Measurements from ENCODE around the gene TECPR1.

Gene TECPR1

GRCh38 chr7:98283887-98284222 lies 31.8 kb upstream of the TECPR1 start:
- in situ Hi-C loops (cut with MboI; ENCODE audit: low sequenced_read_pairs): no loop called here

- in situ Hi-C loops (cut with MboI; ENCODE audit: low sequenced_read_pairs): no loop called here
Measured at GRCh38 chr7:98283127-98283886, 31.3 kb upstream of the TECPR1 start.

GRCh38 chr7:98282703-98283102 lies 30.7 kb upstream of the TECPR1 start:
- in situ Hi-C loops (cut with MboI; ENCODE audit: low sequenced_read_pairs): no loop called here

GRCh38 chr7:98281757-98282606 lies 29.9 kb upstream of the TECPR1 start:
- in situ Hi-C loops (cut with MboI; ENCODE audit: low sequenced_read_pairs): no loop called here

GRCh38 chr7:98280791-98281756 lies 29.0 kb upstream of the TECPR1 start, which contains the start of gene BRI3:
BRI3 (plus strand) TSS chr7:98281686; CDS start chr7:98281796, 110 bp downstream.
- in situ Hi-C loops (cut with MboI; ENCODE audit: low sequenced_read_pairs): no loop called here

GRCh38 chr7:98280296-98280695 lies 28.3 kb upstream of the TECPR1 start:
- in situ Hi-C loops (cut with MboI; ENCODE audit: low sequenced_read_pairs): no loop called here

- in situ Hi-C loops (cut with MboI; ENCODE audit: low sequenced_read_pairs): no loop called here
Measured at GRCh38 chr7:98278936-98279335, 26.9 kb upstream of the TECPR1 start.

GRCh38 chr7:98278408-98278807 lies 26.4 kb upstream of the TECPR1 start:
- in situ Hi-C loops (cut with MboI; ENCODE audit: low sequenced_read_pairs): no loop called here

GRCh38 chr7:98276241-98276761 lies 24.3 kb upstream of the TECPR1 start:
- in situ Hi-C loops (cut with MboI; ENCODE audit: low sequenced_read_pairs): no loop called here

GRCh38 chr7:98267303-98267702 lies 15.3 kb upstream of the TECPR1 start:
- in situ Hi-C loops (cut with MboI; ENCODE audit: low sequenced_read_pairs): no loop called here

GRCh38 chr7:98266840-98267239 lies 14.8 kb upstream of the TECPR1 start:
- in situ Hi-C loops (cut with MboI; ENCODE audit: low sequenced_read_pairs): no loop called here

GRCh38 chr7:98265841-98266271 lies 13.8 kb upstream of the TECPR1 start:
- in situ Hi-C loops (cut with MboI; ENCODE audit: low sequenced_read_pairs): no loop called here

GRCh38 chr7:98257701-98258100 lies 5.7 kb upstream of the TECPR1 start:
- in situ Hi-C loops (cut with MboI; ENCODE audit: low sequenced_read_pairs): no loop called here

GRCh38 chr7:98256431-98256830 lies 4.4 kb upstream of the TECPR1 start:
- in situ Hi-C loops (cut with MboI; ENCODE audit: low sequenced_read_pairs): no loop called here

- in situ Hi-C loops (cut with MboI; ENCODE audit: low sequenced_read_pairs): no loop called here
Measured at GRCh38 chr7:98254951-98255610, 3.0 kb upstream of the TECPR1 start.

- in situ Hi-C loops (cut with MboI; ENCODE audit: low sequenced_read_pairs): no loop called here
Measured at GRCh38 chr7:98254516-98254915, 2.5 kb upstream of the TECPR1 start.

GRCh38 chr7:98252425-98253054 lies 508 bp upstream of the TECPR1 start:
- in situ Hi-C loops (cut with MboI; ENCODE audit: low sequenced_read_pairs): no loop called here

- in situ Hi-C loops (cut with MboI; ENCODE audit: low sequenced_read_pairs): no loop called here
Measured at GRCh38 chr7:98251231-98251600, 816 bp downstream of the TECPR1 start.

GRCh38 chr7:98250789-98251188 lies 1.2 kb downstream of the TECPR1 start:
- in situ Hi-C loops (cut with MboI; ENCODE audit: low sequenced_read_pairs): no loop called here

- in situ Hi-C loops (cut with MboI; ENCODE audit: low sequenced_read_pairs): no loop called here
Measured at GRCh38 chr7:98249106-98249505, 2.9 kb downstream of the TECPR1 start.
